Ramos (cell line): Measurements from ENCODE around the gene PRRT1.

Source experiments
- in situ Hi-C: fragments of 300-500 bp; cut with MboI; formaldehyde crosslinking; loops from one replicate; pipeline ENCODE4 v1.14.3; 2022; ENCODE audit warnings: low sequenced_read_pairs; ENCODE audit not compliant: unreplicated experiment

PRRT1 gene

DNA sequence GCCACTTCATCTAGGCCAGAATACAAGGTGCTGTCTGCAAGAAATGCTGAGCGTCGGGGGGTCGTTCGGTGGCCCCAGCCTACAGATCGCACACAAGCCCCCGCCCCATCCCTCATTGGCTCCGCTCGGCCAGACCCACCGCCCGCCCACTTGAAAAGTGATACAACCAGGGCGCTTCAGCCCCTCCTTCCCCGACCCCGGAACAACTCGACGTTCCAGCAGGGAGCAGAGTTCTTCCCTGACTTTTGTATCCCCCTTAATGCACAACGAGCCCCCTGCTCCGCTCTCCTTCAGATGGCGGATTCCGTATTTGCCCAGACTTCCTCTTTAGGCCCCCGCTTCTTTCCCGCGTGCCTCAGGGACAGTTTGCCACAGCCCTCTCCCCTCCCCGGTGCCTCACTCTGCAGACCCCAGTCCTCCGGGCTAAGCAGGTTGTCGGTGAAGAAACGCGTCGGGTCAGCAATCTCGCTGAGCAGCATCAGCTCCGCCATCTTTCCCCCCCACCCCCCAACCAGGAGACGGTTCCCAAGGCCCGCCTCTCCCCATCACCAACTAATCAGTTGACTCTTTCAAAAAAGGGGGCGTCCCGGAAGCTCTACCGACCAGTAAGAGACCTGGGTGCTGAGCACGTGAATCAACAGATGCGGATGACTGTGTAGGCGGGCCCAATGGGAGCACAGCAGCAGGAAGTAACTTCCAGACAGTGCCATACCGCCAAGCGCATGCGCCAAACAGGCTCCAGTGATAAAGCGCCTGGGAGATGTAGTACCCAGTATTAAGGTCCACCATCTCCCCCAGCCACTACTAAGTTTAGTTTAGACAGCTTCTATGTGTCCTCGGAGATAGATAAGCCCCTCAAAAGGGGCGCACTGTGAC, 23.8 kb downstream of the PRRT1 start, which contains the start of gene ATF6B:
TSS of gene ATF6B (minus strand) at position 530 of the 876 bp plus-strand sequence. CDS start at position 491, 39 bp downstream.
- in situ Hi-C loops = no loop called here

DNA sequence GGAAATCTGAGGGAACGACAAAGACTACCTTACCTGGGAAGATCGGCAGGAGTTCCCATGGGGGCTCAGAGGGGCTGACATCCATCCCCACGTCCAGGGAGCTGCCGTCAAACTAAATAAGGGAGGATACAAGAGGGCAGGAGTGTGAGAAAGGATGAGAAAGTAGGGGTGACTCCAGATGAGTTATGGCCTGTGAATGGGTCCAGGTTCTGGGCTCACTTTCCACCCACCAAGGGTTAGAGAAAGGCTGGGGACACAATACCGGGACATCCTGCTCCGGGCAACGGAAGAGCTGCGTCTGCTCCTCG, 24.4 kb downstream of the PRRT1 start:
- in situ Hi-C loops = no loop called here

GRCh38 chr6:32126880-32127279, 24.9 kb downstream of the PRRT1 start:
- in situ Hi-C loops = no loop called here

DNA sequence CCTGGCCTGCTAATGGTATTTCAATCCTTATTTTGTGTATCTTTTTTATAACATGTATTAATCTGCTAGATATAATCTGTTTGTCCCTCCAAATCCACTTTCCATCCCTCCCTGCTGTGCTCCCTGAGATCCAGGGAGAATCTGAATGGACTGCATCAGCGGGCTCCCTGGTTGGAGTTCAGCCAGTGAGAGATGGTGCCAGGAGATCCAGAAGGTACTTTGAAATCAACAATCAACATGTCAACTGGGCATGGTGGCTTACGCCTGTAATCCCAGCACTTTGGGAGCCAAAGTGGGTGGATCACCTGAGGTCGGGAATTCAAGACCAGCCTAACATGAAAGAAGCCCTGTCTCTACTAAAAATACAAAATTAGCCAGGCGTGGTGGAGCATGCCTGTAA, 28.1 kb downstream of the PRRT1 start:
- in situ Hi-C loops = no loop called here

DNA sequence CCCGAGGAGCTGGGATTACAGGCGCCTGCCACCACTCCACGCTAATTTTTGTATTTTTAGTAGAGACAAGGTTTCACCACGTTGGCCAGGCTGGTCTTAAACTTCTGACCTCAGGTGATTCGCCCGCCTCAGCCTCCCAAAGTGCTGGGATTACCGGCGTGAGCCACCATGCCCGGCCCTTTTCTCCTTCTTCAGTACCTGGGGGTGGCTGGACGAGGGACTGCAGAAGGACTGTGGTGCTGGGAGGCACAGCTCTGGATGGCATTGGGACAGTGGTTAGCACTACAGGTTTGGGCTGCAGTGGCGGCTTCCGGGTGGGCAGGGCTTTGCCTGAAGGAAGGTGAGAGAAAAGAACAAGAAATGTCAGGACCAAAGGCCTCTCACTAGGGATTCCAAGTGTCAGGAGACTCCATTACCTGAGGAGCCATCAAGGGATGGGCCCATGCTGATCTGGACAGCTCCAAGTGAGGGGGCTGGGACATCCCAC, 31.1 kb downstream of the PRRT1 start:
- in situ Hi-C loops = no loop called here

DNA sequence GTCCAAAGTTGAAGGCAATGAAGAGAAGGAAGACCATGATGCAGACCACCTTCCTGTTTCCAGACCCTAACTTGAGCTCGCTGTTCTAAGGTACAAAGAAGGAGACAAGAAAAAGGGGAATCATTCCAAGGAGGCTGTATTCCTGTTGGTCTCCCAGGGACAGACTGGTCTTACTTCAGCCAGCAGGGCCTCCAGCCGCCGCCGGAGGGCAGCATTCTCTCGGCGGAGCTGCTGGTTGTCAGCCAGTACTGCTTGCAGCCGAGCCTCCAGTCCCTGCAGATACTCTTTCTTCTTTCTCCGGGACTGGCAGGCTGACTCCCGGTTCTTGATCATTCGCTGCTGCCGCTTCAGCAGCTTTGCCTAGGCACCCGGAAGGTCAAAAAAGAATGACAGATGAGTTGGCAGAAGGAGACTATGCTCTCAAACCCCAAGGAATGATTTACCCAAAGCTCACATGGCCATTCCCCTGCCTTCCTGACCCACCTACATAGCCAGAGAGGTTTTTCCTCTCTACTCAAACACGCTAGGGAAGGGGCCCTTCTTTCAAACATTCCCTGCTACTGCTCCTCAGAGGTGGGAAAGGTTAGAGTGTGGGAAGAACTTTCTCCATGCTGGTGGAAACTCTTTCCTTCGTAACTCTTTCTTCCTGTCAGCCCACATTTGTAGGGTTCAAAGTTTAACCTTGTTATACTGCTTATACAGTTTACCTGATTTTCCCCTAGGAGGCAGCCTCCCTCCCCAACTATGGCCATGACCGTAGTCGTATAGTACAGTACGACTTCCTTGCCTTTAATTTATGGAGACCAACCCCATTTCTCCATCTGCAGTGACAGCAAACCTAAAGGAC, 32.7 kb downstream of the PRRT1 start:
- in situ Hi-C loops = no loop called here

- in situ Hi-C loops = no loop called here
These were observed 34.3 kb downstream of the PRRT1 start for GRCh38 chr6:32117461-32117860.

- in situ Hi-C loops = no loop called here
These were observed 35.1 kb downstream of the PRRT1 start for GRCh38 chr6:32116674-32117073.

GRCh38 chr6:32115623-32116022, 36.1 kb downstream of the PRRT1 start:
- in situ Hi-C loops = no loop called here

- in situ Hi-C loops = no loop called here
These were observed 36.9 kb downstream of the PRRT1 start for GRCh38 chr6:32114796-32115195.

- in situ Hi-C loops = no loop called here
These were observed 38.1 kb downstream of the PRRT1 start for GRCh38 chr6:32113386-32114352.

GRCh38 chr6:32112431-32112980, 39.2 kb downstream of the PRRT1 start:
- in situ Hi-C loops = no loop called here

DNA sequence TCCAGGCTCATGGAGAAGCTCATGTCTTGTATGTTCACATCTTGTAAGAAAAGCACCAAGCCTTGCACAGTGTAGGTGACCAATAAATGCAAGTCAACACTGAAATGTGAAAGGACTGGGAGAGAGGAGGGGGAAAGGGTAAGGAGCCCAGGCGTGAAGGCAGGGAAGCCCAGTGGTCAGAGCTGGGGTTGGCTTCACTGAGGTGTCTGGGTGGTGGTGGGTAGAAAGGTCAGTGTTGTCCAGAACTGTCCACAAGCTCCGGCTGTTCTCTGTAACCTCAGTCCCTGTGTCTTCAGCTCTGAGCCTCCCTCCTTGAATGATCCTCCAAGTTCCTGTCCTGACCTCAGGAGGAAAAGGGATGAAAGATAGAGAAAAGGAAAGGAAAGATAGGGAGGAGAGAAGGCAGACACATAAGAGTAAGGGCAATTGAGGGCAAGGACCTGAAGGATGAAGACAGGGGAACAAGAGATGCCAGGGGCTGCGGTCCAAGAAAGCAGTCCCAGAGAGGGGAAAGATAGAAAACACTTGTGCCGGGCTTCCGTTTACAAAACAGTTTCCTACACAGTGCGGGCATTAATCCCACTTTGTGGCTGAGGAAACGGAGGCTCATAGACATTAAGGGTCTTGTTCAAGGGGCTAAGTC, 40.2 kb downstream of the PRRT1 start:
- in situ Hi-C loops = no loop called here

GRCh38 chr6:32110632-32111031, 41.1 kb downstream of the PRRT1 start:
- in situ Hi-C loops = no loop called here

GRCh38 chr6:32109765-32110160, 42.0 kb downstream of the PRRT1 start:
- in situ Hi-C loops = no loop called here

DNA sequence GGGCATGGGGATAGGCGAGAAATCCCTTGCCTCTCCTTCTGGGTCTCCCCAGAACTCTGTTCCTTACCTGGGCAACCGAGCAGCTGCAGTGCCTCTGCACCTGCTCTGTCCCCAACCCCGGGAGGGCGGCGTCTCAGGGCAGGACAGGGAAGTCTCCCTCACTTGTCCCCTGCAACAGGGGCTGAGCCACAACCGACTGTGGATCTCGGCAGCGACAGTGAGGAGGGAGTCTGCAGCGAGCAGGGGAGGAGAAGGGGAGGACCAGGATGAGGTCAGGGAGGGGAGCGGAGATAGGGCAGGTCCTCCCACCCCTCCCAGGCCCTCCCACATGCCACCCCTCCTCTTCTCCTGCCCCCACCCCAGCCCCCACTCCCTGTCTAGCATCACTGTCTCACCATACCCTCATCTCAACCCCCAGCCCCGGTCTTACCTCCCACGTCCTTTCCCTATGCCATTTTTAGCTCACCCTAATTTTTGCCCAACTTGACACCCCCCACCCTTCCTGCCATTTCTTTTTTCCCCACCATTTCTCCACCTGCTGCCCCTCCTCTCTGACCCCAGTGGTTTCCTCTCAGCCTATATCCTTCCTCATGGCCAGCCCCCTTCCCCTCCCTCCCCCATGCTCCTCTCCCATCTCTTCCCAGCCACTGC, 42.5 kb downstream of the PRRT1 start, which contains the start of gene TNXB:
TSS of gene TNXB (minus strand) at position 225 of the 651 bp plus-strand sequence. CDS start 11,140 bp downstream, outside the sequence.
- in situ Hi-C loops = no loop called here

GRCh38 chr6:32108727-32109113, 43.0 kb downstream of the PRRT1 start:
- in situ Hi-C loops = no loop called here

- in situ Hi-C loops = no loop called here
These were observed 43.6 kb downstream of the PRRT1 start for GRCh38 chr6:32108094-32108627.
